CD8-positive, alpha-beta memory T cell (primary cell): Measurements from ENCODE around the gene RNF31. TPM values are rescaled to one million over a fixed set of nuclear protein-coding genes. Genes with fewer than 3 reads are reported as not detected.

Source experiments
- CTCF ChIA-PET: fragments of 350-600 bp; sonication (Branson Sonifier 250); formaldehyde crosslinking; loops from one replicate; lab custom pipeline; 2021; ENCODE audit warnings: antibody characterized with exemption; lab: Charles Lee
- POLR2A ChIA-PET: fragments of 350-600 bp; sonication (Branson Sonifier 250); formaldehyde crosslinking; loops from one replicate; lab custom pipeline; 2021; ENCODE audit warnings: antibody characterized with exemption; lab: Charles Lee
- DNase-seq, 5 donors: peaks; one replicate each; pipeline versions ENCODE4 v3.0.0 to v3.0.0-alpha.2; 2020 to 2022; ENCODE audit warnings: mixed read lengths in 1 of 5
- H3K27ac ChIP-seq: one replicate; pipeline ENCODE4 v1.7.0; 2013; ENCODE audit warnings: low read depth, mild to moderate bottlenecking, low read length, moderate library complexity
- H3K27me3 ChIP-seq: 2 replicates; pipeline ENCODE4 v1.7.0; 2013; ENCODE audit warnings: low read length, mild to moderate bottlenecking; ENCODE audit not compliant: insufficient read depth, poor library complexity, severe bottlenecking
- H3K36me3 ChIP-seq: 2 replicates; pipeline ENCODE4 v1.7.0; 2013; ENCODE audit warnings: mild to moderate bottlenecking, low read length, moderate library complexity; ENCODE audit not compliant: insufficient read depth
- H3K4me1 ChIP-seq: 2 replicates; pipeline ENCODE4 v1.7.0; 2013; ENCODE audit warnings: mild to moderate bottlenecking, low read length, moderate library complexity; ENCODE audit not compliant: insufficient read depth
- H3K4me3 ChIP-seq: 2 replicates; pipeline ENCODE4 v1.7.0; 2013; ENCODE audit warnings: mild to moderate bottlenecking, low read length
- H3K9me3 ChIP-seq: 2 replicates; pipeline ENCODE4 v1.7.0; 2013; ENCODE audit warnings: mild to moderate bottlenecking, low read length
- H3K27ac Mint-ChIP-seq, 8 donors: one replicate each; pipeline ENCODE4 v1.8.0; 2020 to 2021; ENCODE audit warnings: mixed read lengths in 8 of 8, mild to moderate bottlenecking in 6 of 8, inconsistent platforms in 3 of 8, moderate library complexity in 3 of 8
- H3K27me3 Mint-ChIP-seq, 2 donors: one replicate each; pipeline ENCODE4 v1.8.0; 2020 to 2021; ENCODE audit warnings: mixed read lengths in 2 of 2, mild to moderate bottlenecking in 1 of 2, moderate library complexity in 1 of 2
- H3K36me3 Mint-ChIP-seq, 3 donors: one replicate each; pipeline ENCODE4 v1.8.0; 2020 to 2021; ENCODE audit warnings: mixed read lengths in 3 of 3, inconsistent platforms in 1 of 3, mild to moderate bottlenecking in 1 of 3
- H3K4me1 Mint-ChIP-seq, 3 donors: one replicate each; pipeline ENCODE4 v1.8.0; 2020 to 2021; ENCODE audit warnings: mixed read lengths in 3 of 3, inconsistent platforms in 1 of 3, mild to moderate bottlenecking in 1 of 3
- H3K4me3 Mint-ChIP-seq, 7 donors: one replicate each; pipeline ENCODE4 v1.8.0; 2020 to 2021; ENCODE audit warnings: mixed read lengths in 7 of 7, mild to moderate bottlenecking in 6 of 7, moderate library complexity in 4 of 7, inconsistent platforms in 2 of 7
- H3K9me3 Mint-ChIP-seq, 5 donors: one replicate each; pipeline ENCODE4 v1.8.0; 2020 to 2022; ENCODE audit warnings: mixed read lengths in 5 of 5, mild to moderate bottlenecking in 3 of 5, moderate library complexity in 2 of 5, inconsistent platforms in 1 of 5
- polyA plus RNA-seq: library from polyadenylated mRNA; unstranded; fragments of 300-500 nt; fragmentation: Illumina TruSeq; gene quantifications from one replicate; pipeline ENCODE4 v1.2.3, GENCODE V29; 2021
- total RNA-seq, 2 experiments: library from RNA; stranded (reverse); gene quantifications; one replicate each; pipeline ENCODE4 v1.2.3, GENCODE V29; 2021

The RNF31 gene
- total and polyA plus RNA-seq, 3 experiments from 2014 or later, result 71.5 to 85.9 (median 85.9) TPM

DNA sequence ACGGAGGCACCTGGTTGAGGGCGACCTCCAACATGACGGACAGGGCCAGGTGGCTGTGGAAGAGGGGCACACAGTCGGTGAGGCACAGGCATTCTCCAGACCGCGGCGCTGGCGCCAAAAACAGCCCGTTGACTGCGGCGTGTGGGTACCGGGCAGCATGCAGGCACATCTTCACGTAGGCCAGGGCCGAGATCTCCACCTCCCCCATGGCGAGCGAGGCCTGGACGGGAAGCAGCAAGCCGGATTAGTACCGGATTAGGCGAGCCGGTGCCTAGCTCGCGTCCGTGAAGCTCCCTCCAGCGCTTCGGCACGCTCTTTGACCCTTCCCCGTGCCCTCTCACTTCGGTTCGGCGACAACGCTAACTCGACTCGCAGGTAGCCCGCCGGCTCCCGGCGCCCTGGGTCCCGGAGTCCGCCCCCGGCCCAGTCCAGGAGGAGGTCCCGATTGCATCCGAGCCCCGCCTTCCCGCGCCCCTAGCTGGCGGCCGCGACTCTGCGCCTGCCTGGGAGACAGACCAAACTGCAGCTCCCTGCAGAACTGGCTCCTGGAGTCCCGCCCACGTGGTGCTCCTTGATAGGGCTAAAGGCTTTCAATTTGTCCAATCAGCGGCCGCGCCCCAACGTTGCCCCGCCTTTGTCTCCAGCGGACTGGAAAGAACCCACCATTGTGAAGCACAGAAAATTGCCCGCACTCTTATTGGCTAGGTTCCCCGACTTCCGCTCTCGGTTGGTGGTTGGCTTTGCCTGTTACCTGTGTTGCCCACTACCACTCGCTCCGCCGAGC, 6.0 kb upstream of the RNF31 start, which contains the start of gene EMC9:
Gene EMC9, minus strand, starts transcription at position 495 of the 784 bp plus-strand sequence. Its CDS starts 287 bp downstream, at position 208.
- Mint-ChIP-seq H3K4me3 (peak within 1 kb of the TSS; percentile 87 to 98 (median 91)), H3K27me3 (no peaks in the 10 kb centered on the region), H3K4me1 (peaks cover 65 to 86% (median 79%) of the 10 kb centered on the region in 3 donors), H3K27ac (peak within 1 kb of the TSS; percentile 80 to 98 (median 90)), H3K36me3 (peaks cover 0 to 77% (median 10%) of the 10 kb centered on the region in 3 donors), H3K9me3 (no peaks in the 10 kb centered on the region)
- peak within 1 kb of the TSS; percentile 68 for H3K27ac ChIP-seq
- ChIA-PET CTCF (interaction anchor here (0.8 to 2.1 kb wide), 11 partner anchors 8 to 130 kb away, joined by 3 to 22 read pairs (median 4); partner anchors contain the start of genes DCAF11, IRF9, NRL and RABGGTA), POLR2A (interaction anchor here (0.6 to 2.6 kb wide), 9 partner anchors 14 to 152 kb away, joined by 3 to 32 read pairs (median 5); partner anchors contain the start of genes CHMP4A, DCAF11, DHRS4L2 and IRF9)
- DNase-seq, result peak; percentile 98 to 100 (median 99)
- no peaks in the 10 kb centered on the region for H3K9me3 ChIP-seq
- peak within 1 kb of the TSS; percentile 85 for H3K4me3 ChIP-seq
- H3K36me3 ChIP-seq, result peaks cover 40% of the 10 kb centered on the region
- no peaks in the 10 kb centered on the region for H3K27me3 ChIP-seq
- H3K4me1 ChIP-seq, result peaks cover 56% of the 10 kb centered on the region

DNA sequence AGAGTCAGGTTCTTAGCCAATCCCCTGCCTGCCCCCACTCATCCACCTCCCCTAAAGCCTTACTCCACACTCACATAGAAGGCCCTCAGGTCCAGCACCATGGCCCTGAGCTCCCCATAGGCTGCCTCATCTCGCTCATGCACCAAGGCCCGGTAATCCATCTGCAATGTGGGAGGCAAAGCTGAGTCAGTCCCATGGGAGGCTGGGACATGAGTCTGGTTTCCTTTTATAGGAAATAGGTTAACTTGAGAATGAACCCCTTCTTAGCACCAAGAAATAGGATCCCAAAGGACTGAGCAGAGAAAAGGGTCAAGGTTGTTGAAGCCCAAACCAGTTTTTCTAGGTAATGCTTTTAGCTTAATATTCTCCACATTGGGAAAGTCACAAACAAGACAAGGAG, 3.8 kb upstream of the RNF31 start:
- no peaks in the 10 kb centered on the region for H3K9me3 Mint-ChIP-seq
- ChIA-PET POLR2A (no interaction called here), CTCF (interaction anchor here (1.1 to 1.6 kb wide), 5 partner anchors 10 to 99 kb away, joined by 3 to 7 read pairs (median 6); partner anchors contain the start of genes DCAF11, IRF9, NRL and TINF2)
- H3K27ac Mint-ChIP-seq, result peak overlapping the region in 6 of 8 donors; percentile 66 to 97 (median 88)
- H3K36me3 Mint-ChIP-seq, result peaks cover 0 to 71% (median 7%) of the 10 kb centered on the region in 3 donors
- no peaks in the 10 kb centered on the region for H3K27me3 Mint-ChIP-seq
- no peaks in the 10 kb centered on the region for H3K9me3 ChIP-seq
- no peaks in the 10 kb centered on the region for H3K27me3 ChIP-seq
- H3K27ac ChIP-seq, result no peak overlapping the region
- DNase-seq, result no peak
- H3K4me3 ChIP-seq, result no peak overlapping the region
- peaks cover 58 to 75% (median 74%) of the 10 kb centered on the region in 3 donors for H3K4me1 Mint-ChIP-seq
- H3K4me1 ChIP-seq, result peaks cover 46% of the 10 kb centered on the region
- H3K36me3 ChIP-seq, result peaks cover 28% of the 10 kb centered on the region
- peak overlapping the region in 4 of 7 donors; percentile 8 to 75 (median 20) for H3K4me3 Mint-ChIP-seq

DNA sequence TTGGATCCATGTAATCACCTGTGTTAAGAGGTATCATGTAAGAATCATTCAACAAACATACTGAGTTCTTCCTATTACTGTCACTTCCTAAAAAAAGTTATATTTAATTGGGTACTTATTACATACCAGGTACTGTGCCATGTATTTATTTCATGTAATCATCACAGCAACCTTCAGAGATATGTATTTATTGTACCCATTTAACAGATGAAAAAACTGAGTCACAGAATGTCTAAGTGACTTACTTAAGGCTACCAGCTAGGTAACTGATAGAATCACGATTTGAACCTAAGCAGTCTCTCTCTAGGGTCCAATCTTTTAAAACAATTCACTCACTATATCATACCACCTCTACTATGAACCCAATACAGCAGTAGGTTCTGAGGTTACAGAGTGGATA, 2.8 kb upstream of the RNF31 start:
- H3K4me3 ChIP-seq, result no peak overlapping the region

DNA sequence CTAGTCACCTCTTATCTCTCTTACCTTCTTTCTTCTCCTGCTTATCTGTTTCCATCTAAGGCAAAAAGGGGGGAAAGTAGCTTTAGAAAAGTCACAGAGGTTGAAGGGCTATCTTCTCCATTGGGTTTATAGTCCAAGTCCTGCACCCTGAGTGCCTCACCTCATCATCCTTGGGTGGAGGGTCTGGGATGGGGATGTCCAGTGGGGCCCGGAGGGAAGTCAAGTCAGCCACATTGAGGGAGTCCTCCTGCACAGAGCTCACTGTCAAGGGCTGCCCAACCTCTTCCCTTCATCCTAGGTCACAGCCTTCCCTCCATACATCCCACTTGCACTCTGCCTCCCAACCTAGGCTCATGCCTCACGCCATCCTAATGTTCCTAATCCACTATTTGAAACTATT, 2.1 kb upstream of the RNF31 start:
- H3K27me3 ChIP-seq, result no peaks in the 10 kb centered on the region
- H3K27ac ChIP-seq, result no peak overlapping the region
- Mint-ChIP-seq H3K27me3 (no peaks in the 10 kb centered on the region), H3K36me3 (peaks cover 0 to 74% (median 4%) of the 10 kb centered on the region in 3 donors), H3K4me1 (peaks cover 52 to 75% (median 74%) of the 10 kb centered on the region in 3 donors), H3K9me3 (no peaks in the 10 kb centered on the region), H3K4me3 (peak overlapping the region; percentile 86 to 100 (median 98)), H3K27ac (peak overlapping the region in 7 of 8 donors; percentile 76 to 99 (median 96))
- DNase-seq, result no peak
- peak overlapping the region; percentile 99 for H3K4me3 ChIP-seq
- CTCF ChIA-PET, result interaction anchor here (1.1 to 4.5 kb wide), 5 partner anchors 9 to 36 kb away, joined by 3 to 50 read pairs (median 7); partner anchors contain the start of genes IRF9 and PSME1
- POLR2A ChIA-PET, result interaction anchor here (2.2 kb wide), 1 partner anchor 31 kb away, joined by 22 read pairs; the partner anchor contains the start of genes DCAF11 and NRL
- no peaks in the 10 kb centered on the region for H3K9me3 ChIP-seq
- peaks cover 56% of the 10 kb centered on the region for H3K4me1 ChIP-seq
- peaks cover 36% of the 10 kb centered on the region for H3K36me3 ChIP-seq

More for the DNA sequence above, 2.8 kb upstream of the RNF31 start:
- Mint-ChIP-seq H3K4me3 (peak overlapping the region in 6 of 7 donors; percentile 46 to 98 (median 62)), H3K36me3 (peaks cover 0 to 69% (median 4%) of the 10 kb centered on the region in 3 donors), H3K27me3 (no peaks in the 10 kb centered on the region), H3K4me1 (peaks cover 54 to 76% (median 75%) of the 10 kb centered on the region in 3 donors), H3K27ac (peak overlapping the region in 6 of 8 donors; percentile 39 to 96 (median 68)), H3K9me3 (no peaks in the 10 kb centered on the region)
- POLR2A ChIA-PET, result no interaction called here
- CTCF ChIA-PET, result interaction anchor here (1.1 to 4.5 kb wide), 3 partner anchors 9 to 36 kb away, joined by 3 to 29 read pairs (median 6); partner anchors contain the start of gene PSME1
- no peak for DNase-seq
- Histone ChIP-seq H3K27ac (no peak overlapping the region), H3K4me1 (peaks cover 51% of the 10 kb centered on the region), H3K9me3 (no peaks in the 10 kb centered on the region), H3K27me3 (no peaks in the 10 kb centered on the region), H3K36me3 (peaks cover 29% of the 10 kb centered on the region)

DNA sequence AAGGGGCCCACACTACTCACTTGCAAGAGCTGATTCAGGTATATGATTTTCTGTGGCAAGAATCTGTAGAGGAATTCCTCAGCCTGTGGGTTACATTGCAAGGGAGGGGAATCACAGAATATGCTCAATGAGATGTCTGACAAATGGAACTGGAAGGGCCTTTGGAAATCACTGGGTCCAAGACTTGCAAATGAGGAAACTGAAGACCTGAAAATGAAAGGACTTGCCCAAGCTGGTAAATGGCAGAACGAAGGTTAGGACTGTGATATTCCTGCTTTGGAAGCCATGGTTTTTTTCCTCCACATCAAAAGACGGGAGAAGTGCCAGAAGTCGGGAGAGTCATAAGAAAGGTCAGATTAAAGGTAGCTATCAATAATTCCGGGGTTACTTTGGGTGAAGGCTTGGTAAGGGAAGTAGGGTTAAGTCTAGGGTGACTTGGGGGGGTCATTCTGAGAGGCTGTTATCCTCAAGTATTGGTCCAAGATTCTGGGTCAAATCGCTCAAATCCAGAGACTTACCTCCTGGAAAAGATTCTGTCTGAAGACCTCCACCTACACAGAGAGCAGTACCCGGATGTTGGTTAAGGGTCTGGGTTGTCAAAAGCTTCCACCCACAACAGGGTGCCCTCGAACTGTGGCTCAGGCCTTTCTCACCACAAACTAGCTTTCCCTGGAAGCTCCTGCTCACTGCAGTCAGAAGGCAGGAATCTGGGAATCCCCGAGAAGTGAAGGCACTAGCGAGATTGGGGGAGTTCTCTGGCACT, 1.4 kb upstream of the RNF31 start:
- Mint-ChIP-seq H3K4me3 (peak overlapping the region; percentile 86 to 100 (median 98)), H3K27me3 (no peaks in the 10 kb centered on the region), H3K9me3 (no peaks in the 10 kb centered on the region), H3K4me1 (peaks cover 50 to 75% (median 75%) of the 10 kb centered on the region in 3 donors), H3K36me3 (peaks cover 0 to 78% (median 4%) of the 10 kb centered on the region in 3 donors), H3K27ac (peak overlapping the region; percentile 76 to 99 (median 96))
- CTCF ChIA-PET, result interaction anchor here (0.9 to 4.5 kb wide), 11 partner anchors 10 to 844 kb away, joined by 3 to 50 read pairs (median 4); partner anchors contain the start of genes DCAF11, IRF9, MDP1 and NRL
- Histone ChIP-seq H3K9me3 (no peaks in the 10 kb centered on the region), H3K27ac (peak overlapping the region; percentile 78), H3K4me3 (peak overlapping the region; percentile 99), H3K36me3 (peaks cover 43% of the 10 kb centered on the region), H3K4me1 (peaks cover 57% of the 10 kb centered on the region), H3K27me3 (no peaks in the 10 kb centered on the region)
- POLR2A ChIA-PET, result interaction anchor here (0.9 to 3.2 kb wide), 7 partner anchors 9 to 96 kb away, joined by 3 to 36 read pairs (median 7); partner anchors contain the start of genes DCAF11, IPO4, IRF9 and NRL
- DNase-seq, result no peak

DNA sequence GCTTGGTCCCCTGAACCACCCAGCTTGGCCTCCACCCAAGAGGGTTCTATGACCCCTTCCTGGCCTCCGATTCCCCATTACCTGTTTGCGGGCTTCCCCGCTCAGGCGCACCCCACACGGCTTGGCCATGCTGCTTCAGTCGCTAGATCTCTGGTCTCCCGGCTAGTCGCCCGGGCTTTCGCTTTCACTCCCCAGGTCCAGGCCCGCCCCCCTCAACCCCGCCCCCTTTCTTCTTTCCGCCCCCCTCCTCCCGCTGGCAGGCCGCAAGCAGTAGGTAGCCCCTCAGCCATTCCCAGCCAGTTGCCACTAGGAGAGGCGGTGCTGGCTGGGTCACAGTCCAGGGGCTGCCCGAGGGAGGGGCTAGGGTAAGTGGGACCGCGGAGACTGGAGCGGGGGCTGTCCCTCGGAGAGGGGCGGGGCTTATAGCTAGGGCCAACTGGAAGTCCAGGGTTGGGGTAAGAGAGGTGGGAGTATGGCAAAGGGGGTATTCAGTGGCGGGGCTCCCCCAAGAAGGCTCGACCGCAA, 783 bp upstream of the RNF31 start, which contains the start of gene PSME2:
Gene PSME2, minus strand, starts transcription at position 158 of the 525 bp plus-strand sequence. Its CDS starts 29 bp downstream, at position 129.
- Histone ChIP-seq H3K27me3 (no peaks in the 10 kb centered on the region), H3K36me3 (peaks cover 49% of the 10 kb centered on the region), H3K27ac (peak within 1 kb of the TSS; percentile 78), H3K9me3 (no peaks in the 10 kb centered on the region), H3K4me3 (peak within 1 kb of the TSS; percentile 99), H3K4me1 (peaks cover 57% of the 10 kb centered on the region)
- Mint-ChIP-seq H3K27ac (peak within 1 kb of the TSS; percentile 76 to 99 (median 96)), H3K4me1 (peaks cover 48 to 73% (median 73%) of the 10 kb centered on the region in 3 donors), H3K9me3 (no peaks in the 10 kb centered on the region), H3K4me3 (peak within 1 kb of the TSS; percentile 86 to 100 (median 98)), H3K36me3 (peaks cover 0 to 78% (median 4%) of the 10 kb centered on the region in 3 donors), H3K27me3 (no peaks in the 10 kb centered on the region)
- DNase-seq, result peak; percentile 77 to 91 (median 85)
- ChIA-PET POLR2A (interaction anchor here (0.8 to 3.2 kb wide), 10 partner anchors 9 to 125 kb away, joined by 3 to 36 read pairs (median 5); partner anchors contain the start of genes DCAF11, IPO4, IRF9 and NRL), CTCF (interaction anchor here (0.8 to 4.5 kb wide), 15 partner anchors 10 to 844 kb away, joined by 3 to 50 read pairs (median 4); partner anchors contain the start of genes CHMP4A, DCAF11, IRF9 and MDP1)
